ENCODE data around the gene FNBP1.
A peak's percentile ranks its signal among the peaks of the same experiment; 100 is the strongest.

Gene FNBP1

DNA sequence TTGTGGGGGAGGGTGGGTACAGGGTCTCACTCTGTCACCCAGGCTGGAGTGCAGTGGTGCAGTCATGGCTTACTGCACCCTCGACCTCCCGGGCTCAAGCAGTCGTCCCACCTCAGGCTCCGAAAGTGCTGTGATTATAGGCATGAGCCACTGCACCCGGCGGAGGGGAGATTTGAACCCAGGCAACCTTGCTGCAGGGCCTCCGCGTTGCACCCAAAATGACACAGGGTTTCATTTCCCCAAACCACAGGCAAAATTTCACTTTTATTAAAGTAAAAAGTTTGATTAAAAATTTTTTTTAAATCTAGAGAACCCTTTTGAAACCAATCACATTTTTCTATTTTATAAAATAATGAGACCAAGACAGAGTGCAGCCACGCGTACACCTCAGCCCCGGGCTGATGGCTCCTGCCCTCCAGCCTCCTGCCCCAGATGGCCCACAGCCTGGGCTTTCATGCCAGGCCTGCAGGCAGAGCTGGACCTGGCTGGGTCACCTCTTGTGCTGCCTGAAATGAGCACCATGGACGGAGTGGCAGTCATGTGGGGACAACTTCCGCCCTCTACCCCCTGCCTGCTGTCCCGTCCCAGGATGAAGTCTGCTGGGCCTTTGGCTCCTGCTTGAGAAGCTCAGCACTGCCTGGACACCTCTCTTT is 177.2 kb downstream of the FNBP1 start:
- Histone ChIP-seq H3K27me3 (ENCODE audit: insufficient read depth, poor library complexity, severe bottlenecking) (no peaks in the 10 kb centered on the region), H3K4me3 (replicated peaks; ENCODE audit: insufficient read depth, low read length) (no peak overlapping the region), H3K27ac (replicated peaks) (peak overlapping the region; percentile 88)
- TF ChIP-seq POLR2AphosphoS5 (IDR thresholded peaks at IDR 0.05; ENCODE audit: low read depth): no peak
- no peak for TF ChIP-seq SPI1 (IDR thresholded peaks at IDR 0.05; ENCODE audit: borderline replicate concordance, low read depth)
- no peak for TF ChIP-seq GABPA (IDR thresholded peaks at IDR 0.05; ENCODE audit: low read depth)
- TF ChIP-seq, protein P1, sequence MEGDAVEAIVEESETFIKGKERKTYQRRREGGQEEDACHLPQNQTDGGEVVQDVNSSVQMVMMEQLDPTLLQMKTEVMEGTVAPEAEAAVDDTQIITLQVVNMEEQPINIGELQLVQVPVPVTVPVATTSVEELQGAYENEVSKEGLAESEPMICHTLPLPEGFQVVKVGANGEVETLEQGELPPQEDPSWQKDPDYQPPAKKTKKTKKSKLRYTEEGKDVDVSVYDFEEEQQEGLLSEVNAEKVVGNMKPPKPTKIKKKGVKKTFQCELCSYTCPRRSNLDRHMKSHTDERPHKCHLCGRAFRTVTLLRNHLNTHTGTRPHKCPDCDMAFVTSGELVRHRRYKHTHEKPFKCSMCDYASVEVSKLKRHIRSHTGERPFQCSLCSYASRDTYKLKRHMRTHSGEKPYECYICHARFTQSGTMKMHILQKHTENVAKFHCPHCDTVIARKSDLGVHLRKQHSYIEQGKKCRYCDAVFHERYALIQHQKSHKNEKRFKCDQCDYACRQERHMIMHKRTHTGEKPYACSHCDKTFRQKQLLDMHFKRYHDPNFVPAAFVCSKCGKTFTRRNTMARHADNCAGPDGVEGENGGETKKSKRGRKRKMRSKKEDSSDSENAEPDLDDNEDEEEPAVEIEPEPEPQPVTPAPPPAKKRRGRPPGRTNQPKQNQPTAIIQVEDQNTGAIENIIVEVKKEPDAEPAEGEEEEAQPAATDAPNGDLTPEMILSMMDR (IDR thresholded peaks at IDR 0.05; ENCODE audit: insufficient read depth, low read length): no peak
- no peak for TF ChIP-seq REST (IDR thresholded peaks at IDR 0.05; ENCODE audit: insufficient replicate concordance, low read depth)
- no peak for DNase-seq (ENCODE audit: low read depth in 1 of 2, low spot score in 1 of 2)

DNA sequence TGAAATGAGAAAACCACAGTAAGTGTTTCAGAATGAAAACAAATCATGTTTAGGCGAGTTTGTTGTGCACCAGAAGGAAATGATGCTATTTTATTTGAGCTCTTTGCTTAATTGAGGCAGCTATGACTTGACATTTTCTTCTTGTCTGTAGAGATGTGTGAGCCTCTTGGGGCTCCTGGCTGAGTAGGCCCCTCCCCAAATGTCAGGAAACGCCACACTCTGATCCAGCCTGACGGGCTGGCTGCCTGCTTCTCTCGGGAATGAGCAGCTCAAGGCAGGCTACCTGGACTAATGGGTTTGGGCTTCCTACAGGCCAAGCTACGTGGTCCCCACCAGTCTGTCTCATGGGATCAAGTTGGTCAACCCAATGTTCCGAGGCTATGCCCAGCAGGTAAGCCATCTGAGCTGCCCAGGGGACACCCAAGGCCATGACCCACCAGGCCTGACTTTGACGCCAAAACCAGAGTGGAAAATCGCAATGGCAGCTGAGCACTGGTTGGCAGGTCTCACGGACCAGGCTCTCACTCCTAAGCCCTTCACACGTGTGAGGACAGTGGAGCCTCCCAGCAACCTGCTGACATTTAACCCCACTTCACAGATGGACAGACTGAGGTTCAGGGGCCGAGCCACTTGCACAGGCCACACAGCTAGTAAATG is 177.9 kb downstream of the FNBP1 start:
- TF ChIP-seq REST (IDR thresholded peaks at IDR 0.05; ENCODE audit: insufficient replicate concordance, low read depth) (no peak), GABPA (IDR thresholded peaks at IDR 0.05; ENCODE audit: low read depth) (no peak), SPI1 (IDR thresholded peaks at IDR 0.05; ENCODE audit: borderline replicate concordance, low read depth) (no peak), POLR2AphosphoS5 (IDR thresholded peaks at IDR 0.05; ENCODE audit: low read depth) (no peak)
- TF ChIP-seq, protein P1 (IDR thresholded peaks at IDR 0.05; ENCODE audit: insufficient read depth, low read length): no peak

GRCh38 chr9:129863059-129863690 is 179.8 kb downstream of the FNBP1 start:
- Histone ChIP-seq H3K4me3 (replicated peaks; ENCODE audit: insufficient read depth, low read length) (no peak overlapping the region), H3K27ac (replicated peaks) (peak overlapping the region; percentile 80), H3K27me3 (ENCODE audit: insufficient read depth, poor library complexity, severe bottlenecking) (no peaks in the 10 kb centered on the region)
- TF ChIP-seq, protein P1 (IDR thresholded peaks at IDR 0.05; ENCODE audit: insufficient read depth, low read length): no peak
- TF ChIP-seq POLR2AphosphoS5 (IDR thresholded peaks at IDR 0.05; ENCODE audit: low read depth) (peak; percentile 99), GABPA (IDR thresholded peaks at IDR 0.05; ENCODE audit: low read depth) (peak; percentile 73), SPI1 (IDR thresholded peaks at IDR 0.05; ENCODE audit: borderline replicate concordance, low read depth) (peak; percentile 40; the same call in 1 of the 2 replicates), REST (IDR thresholded peaks at IDR 0.05; ENCODE audit: insufficient replicate concordance, low read depth) (peak; percentile 55)
- peak; percentile 77 to 98 for DNase-seq (ENCODE audit: low read depth in 1 of 2, low spot score in 1 of 2)

More for the DNA sequence above, 177.9 kb downstream of the FNBP1 start:
- H3K27me3 ChIP-seq (ENCODE audit: insufficient read depth, poor library complexity, severe bottlenecking): no peaks in the 10 kb centered on the region
- H3K4me3 ChIP-seq (replicated peaks; ENCODE audit: insufficient read depth, low read length): no peak overlapping the region
- peak overlapping the region; percentile 88 for H3K27ac ChIP-seq (replicated peaks)
- no peak for DNase-seq (ENCODE audit: low read depth in 1 of 2, low spot score in 1 of 2)
